GM13977 (cell line): ENCODE measurements around the gene UGT1A7.

ENCODE experiments used
- DNase-seq: peaks from one replicate; pipeline ENCODE4 v3.0.0; 2012; ENCODE audit warnings: low spot score
- in situ Hi-C: fragments of 300-500 bp; cut with MboI; formaldehyde crosslinking; loops from one replicate; pipeline ENCODE4 v1.12.0; 2022; ENCODE audit warnings: low sequenced_read_pairs, low pct_unique_long_range_greater_than_20kb, mixed read lengths, inconsistent platforms; ENCODE audit not compliant: unreplicated experiment
- TF ChIP-seq, protein P1 (sequence below): IDR thresholded peaks from 2 replicates; pipeline ENCODE4 v1.5.1; 2012; ENCODE audit warnings: mild to moderate bottlenecking, control low read depth; ENCODE audit not compliant: insufficient read depth; ENCODE audit errors: extremely low read depth, missing control alignments

Gene UGT1A7

DNA sequence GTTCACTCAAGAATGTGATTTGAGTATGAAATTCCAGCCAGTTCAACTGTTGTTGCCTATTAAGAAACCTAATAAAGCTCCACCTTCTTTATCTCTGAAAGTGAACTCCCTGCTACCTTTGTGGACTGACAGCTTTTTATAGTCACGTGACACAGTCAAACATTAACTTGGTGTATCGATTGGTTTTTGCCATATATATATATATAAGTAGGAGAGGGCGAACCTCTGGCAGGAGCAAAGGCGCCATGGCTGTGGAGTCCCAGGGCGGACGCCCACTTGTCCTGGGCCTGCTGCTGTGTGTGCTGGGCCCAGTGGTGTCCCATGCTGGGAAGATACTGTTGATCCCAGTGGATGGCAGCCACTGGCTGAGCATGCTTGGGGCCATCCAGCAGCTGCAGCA, 78.3 kb downstream of the UGT1A7 start, which contains the start of gene UGT1A1:
Gene UGT1A1 (plus strand): TSS at position 228 of the 400 bp plus-strand sequence. CDS start 18 bp downstream, at position 246.
- in situ Hi-C loops = no loop called here
- no peak for DNase-seq
- TF ChIP-seq, protein P1, sequence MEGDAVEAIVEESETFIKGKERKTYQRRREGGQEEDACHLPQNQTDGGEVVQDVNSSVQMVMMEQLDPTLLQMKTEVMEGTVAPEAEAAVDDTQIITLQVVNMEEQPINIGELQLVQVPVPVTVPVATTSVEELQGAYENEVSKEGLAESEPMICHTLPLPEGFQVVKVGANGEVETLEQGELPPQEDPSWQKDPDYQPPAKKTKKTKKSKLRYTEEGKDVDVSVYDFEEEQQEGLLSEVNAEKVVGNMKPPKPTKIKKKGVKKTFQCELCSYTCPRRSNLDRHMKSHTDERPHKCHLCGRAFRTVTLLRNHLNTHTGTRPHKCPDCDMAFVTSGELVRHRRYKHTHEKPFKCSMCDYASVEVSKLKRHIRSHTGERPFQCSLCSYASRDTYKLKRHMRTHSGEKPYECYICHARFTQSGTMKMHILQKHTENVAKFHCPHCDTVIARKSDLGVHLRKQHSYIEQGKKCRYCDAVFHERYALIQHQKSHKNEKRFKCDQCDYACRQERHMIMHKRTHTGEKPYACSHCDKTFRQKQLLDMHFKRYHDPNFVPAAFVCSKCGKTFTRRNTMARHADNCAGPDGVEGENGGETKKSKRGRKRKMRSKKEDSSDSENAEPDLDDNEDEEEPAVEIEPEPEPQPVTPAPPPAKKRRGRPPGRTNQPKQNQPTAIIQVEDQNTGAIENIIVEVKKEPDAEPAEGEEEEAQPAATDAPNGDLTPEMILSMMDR = no peak

DNA sequence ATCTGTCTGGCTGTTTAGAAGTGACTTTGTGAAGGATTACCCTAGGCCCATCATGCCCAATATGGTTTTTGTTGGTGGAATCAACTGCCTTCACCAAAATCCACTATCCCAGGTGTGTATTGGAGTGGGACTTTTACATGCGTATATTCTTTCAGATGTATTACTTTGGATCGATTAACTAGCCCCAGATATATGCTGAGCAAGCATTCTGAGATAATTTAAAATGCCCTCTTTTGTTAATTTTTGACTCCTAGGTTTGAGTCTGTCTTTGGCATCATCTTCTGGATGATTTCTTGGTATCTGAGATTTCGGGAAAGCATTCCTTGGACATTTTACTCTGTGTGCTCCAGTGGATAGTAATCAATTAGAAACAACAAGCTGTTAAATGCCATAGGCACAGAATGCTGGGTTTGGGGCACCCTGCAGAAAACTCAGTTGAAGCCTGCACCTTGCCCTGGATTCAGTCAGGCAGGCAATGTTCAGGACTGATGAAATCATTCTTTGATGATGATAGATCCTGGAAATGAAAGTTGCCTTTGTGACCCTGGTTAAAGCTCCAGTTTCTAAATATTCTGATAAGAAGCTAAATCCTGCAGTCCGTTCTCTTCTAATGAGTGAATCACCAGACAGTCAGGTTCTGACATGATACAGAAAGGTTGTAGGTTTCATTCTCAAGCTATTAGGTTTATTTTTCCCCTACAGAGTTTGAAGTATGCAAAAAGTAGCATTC, 79.5 kb downstream of the UGT1A7 start:
- TF ChIP-seq, protein P1 = no peak
- in situ Hi-C loops = no loop called here
- DNase-seq = no peak

DNA sequence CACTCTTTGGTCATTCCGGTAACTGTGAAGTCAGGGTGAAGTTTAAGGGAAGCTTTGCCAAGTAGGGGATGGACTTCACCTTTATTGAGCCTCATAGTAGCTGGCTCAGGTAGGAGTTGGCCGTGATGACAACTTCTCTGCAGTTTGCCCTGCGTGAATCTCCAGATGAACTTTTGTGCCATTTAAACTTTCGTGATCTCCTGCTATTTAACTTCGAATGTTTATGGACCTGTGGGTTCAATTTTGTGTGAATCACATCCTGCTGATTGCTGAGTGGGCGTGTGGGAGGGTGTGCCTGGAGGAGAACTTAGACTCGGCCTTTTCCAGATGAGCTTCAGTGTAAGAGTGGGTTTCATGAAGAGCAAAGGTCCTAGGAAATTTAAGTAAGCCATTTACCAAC, 82.6 kb downstream of the UGT1A7 start:
- no peak for DNase-seq
- in situ Hi-C loops = no loop called here
- TF ChIP-seq, protein P1 = no peak

DNA sequence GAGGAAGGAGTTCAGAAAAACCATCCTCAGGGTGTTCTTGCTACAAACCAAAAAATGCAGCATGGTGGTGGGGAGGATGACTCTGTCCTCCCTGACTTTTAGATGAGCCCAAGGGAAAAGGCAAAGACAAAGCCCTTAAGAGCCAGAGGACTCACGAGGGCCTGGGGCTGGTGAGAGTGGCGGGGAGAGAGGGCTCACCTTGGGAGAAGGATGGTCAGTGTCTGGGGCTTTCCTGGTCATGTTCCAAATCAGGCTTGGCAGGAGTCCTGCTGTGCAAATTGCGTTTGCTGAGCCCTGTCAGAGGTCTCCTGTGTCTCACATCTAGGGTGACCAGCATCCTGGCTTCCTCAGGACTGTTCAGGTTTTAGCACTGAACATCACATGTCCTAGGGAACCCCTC, 83.1 kb downstream of the UGT1A7 start:
- TF ChIP-seq, protein P1 = no peak
- no peak for DNase-seq
- in situ Hi-C loops = no loop called here

DNA sequence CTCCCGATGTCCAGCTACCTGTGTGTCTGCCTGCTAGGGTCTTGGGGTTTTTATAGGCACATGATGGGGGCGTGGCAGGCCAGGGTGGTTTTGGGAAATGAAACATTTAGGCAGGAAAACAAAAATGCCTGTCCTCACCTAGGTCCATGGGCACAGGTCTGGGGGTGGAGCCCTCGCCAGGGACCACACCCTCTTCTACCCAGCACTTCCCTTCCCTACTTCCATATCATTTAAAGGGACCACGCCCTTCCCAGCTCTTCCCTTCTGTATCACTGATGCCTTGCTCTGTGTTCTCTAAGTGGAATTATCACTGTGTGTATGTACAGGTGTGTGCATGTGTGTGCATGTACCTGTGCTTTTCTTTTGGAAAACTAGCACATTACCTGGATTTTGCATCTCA, 84.7 kb downstream of the UGT1A7 start:
- in situ Hi-C loops = no loop called here
- TF ChIP-seq, protein P1 = no peak
- no peak for DNase-seq

DNA sequence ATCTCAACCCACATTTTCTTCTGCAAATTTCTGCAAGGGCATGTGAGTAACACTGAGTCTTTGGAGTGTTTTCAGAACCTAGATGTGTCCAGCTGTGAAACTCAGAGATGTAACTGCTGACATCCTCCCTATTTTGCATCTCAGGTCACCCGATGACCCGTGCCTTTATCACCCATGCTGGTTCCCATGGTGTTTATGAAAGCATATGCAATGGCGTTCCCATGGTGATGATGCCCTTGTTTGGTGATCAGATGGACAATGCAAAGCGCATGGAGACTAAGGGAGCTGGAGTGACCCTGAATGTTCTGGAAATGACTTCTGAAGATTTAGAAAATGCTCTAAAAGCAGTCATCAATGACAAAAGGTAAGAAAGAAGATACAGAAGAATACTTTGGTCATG, 86.4 kb downstream of the UGT1A7 start:
- TF ChIP-seq, protein P1 = no peak
- DNase-seq = no peak
- in situ Hi-C loops = no loop called here

DNA sequence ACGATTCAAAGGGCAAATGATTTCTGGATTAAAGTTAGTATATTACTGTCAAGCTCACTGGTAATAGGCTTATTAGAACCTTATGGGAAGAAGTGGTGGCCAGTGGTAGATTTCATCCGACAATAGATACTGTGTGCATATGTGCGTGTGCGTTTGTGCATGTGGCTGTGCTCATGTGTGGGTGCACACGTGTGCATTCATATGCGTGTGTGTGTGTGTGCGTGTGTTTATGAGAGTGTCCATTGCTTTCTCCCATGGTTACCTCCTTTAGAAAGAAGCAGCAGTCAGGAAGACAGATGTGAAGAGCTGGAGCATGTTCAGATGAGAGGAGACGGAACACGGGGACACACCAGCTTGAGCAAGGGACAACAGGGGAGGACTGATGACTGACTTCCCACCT, 87.6 kb downstream of the UGT1A7 start:
- in situ Hi-C loops = no loop called here
- DNase-seq = no peak
- TF ChIP-seq, protein P1 = no peak
